HS-27A (cell line): ENCODE measurements around the gene CACNA1G.

Experiments used
- DNase-seq: peaks from one replicate; pipeline ENCODE4 v3.0.0-alpha.2; 2012; ENCODE audit warnings: low read depth, missing footprints

The CACNA1G gene

GRCh38 chr17:50632637-50633036, 72.1 kb downstream of the CACNA1G start:
- no peak for DNase-seq

GRCh38 chr17:50633683-50634082, 73.2 kb downstream of the CACNA1G start:
- no peak for DNase-seq

GRCh38 chr17:50634224-50634914, 73.9 kb downstream of the CACNA1G start, which contains the start of gene ABCC3:
Gene ABCC3, plus strand, starts transcription at chr17:50634881. Its CDS starts 56 bp downstream, at chr17:50634937.
- no peak for DNase-seq

- no peak for DNase-seq
These were observed 74.6 kb downstream of the CACNA1G start for GRCh38 chr17:50634915-50635731.

- no peak for DNase-seq
These were observed 75.1 kb downstream of the CACNA1G start for GRCh38 chr17:50635732-50635981.

- DNase-seq, result no peak
These were observed 75.7 kb downstream of the CACNA1G start for GRCh38 chr17:50635982-50636803.

- no peak for DNase-seq
These were observed 76.3 kb downstream of the CACNA1G start for GRCh38 chr17:50636804-50637195.

GRCh38 chr17:50637829-50638605, 77.5 kb downstream of the CACNA1G start:
- DNase-seq, result no peak

- DNase-seq, result no peak
These were observed 78.1 kb downstream of the CACNA1G start for GRCh38 chr17:50638606-50638965.

GRCh38 chr17:50638966-50639713, 78.6 kb downstream of the CACNA1G start:
- DNase-seq, result peak; percentile 99

- DNase-seq, result no peak
These were observed 80.3 kb downstream of the CACNA1G start for GRCh38 chr17:50640686-50641351.

- DNase-seq, result no peak
These were observed 80.8 kb downstream of the CACNA1G start for GRCh38 chr17:50641357-50641756.

- DNase-seq, result no peak
These were observed 81.7 kb downstream of the CACNA1G start for GRCh38 chr17:50642071-50642721.

GRCh38 chr17:50642722-50643656, 82.5 kb downstream of the CACNA1G start:
- DNase-seq, result no peak

GRCh38 chr17:50645748-50646682, 85.5 kb downstream of the CACNA1G start:
- DNase-seq, result no peak

- DNase-seq, result no peak
These were observed 86.7 kb downstream of the CACNA1G start for GRCh38 chr17:50647187-50647586.

- DNase-seq, result no peak
These were observed 88.8 kb downstream of the CACNA1G start for GRCh38 chr17:50649042-50649908.
